Measurements from ENCODE around the gene GJB5. TPM values are rescaled to one million over a fixed set of nuclear protein-coding genes. Genes with fewer than 3 reads are reported as not detected.

GJB5 gene
- total RNA-seq, result not detected
- long read RNA-seq, donor 1, result 0 reads
- long read RNA-seq, donor 2, result 0 reads

DNA sequence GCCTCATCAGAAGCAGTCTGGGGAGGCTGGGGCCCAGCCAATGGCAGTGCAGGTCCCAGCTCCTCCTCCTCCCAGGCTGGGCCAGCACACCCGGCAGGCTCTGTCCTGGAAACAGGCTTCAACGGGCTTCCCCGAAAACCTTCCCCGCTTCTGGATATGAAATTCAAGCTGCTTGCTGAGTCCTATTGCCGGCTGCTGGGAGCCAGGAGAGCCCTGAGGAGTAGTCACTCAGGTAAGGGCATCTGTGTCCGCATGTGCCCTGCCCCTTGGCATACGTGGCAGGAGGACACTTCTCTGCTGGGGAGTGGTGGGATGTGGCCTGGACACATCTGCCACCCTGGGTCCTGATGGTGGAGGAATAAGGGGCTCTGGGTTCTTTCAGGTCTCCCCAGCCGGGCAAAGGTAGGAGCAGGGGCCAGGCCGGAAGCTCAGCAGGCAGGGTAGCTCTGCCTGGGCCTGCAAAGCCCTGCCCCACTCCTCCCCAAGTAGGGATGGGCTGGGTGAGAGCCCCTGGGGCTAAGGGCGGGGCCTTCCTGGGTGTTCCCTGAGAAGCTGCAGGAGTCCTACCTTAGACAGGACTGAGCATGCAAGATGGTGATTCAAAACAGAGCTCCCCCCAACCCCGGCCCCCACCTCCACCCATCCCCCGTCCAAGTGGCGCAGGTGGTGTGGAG lies at the start of gene GJB5:
Gene GJB5, plus strand, starts transcription at position 84 of the 674 bp plus-strand sequence. CDS start 2,284 bp downstream, outside the sequence.
- Histone ChIP-seq H3K4me1 (ENCODE audit: low read depth) (no peaks in the 10 kb centered on the region), H3K4me3 (no peak within 1 kb of the TSS), H3K9me3 (no peaks in the 10 kb centered on the region), H3K36me3 (ENCODE audit: low read depth) (no peaks in the 10 kb centered on the region)
- TF ChIP-seq CTCF (IDR thresholded peaks at IDR 0.05), result no peak
- ATAC-seq (no peak), DNase-seq (no peak)
- intact Hi-C loops (cut with DNase I, micrococcal nuclease), result no loop called here

DNA sequence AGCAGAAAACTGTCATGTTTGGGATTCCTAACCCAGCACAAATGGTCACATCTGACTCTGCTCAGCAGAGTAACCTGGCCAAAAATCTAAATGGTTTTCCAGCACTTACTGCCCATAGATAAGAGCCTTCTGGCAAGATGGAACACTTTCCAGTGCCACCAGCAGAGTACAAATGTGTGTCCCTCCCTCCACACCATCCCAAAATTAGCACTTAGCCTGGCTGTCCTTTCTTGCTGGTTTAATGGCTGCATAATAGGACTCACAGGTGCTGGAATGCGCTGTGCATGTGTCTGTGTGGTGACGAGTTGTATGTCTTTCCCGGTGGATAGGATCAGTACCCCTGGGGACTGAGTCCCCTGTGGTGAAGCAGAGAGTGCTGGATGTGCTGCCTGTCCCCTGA lies 49.8 kb upstream of the GJB5 start:
- Histone ChIP-seq H3K36me3 (ENCODE audit: low read depth) (no peaks in the 10 kb centered on the region), H3K9me3 (no peaks in the 10 kb centered on the region), H3K4me3 (no peak overlapping the region), H3K4me1 (ENCODE audit: low read depth) (no peaks in the 10 kb centered on the region)
- no peak for TF ChIP-seq CTCF (IDR thresholded peaks at IDR 0.05)
- intact Hi-C loops (cut with DNase I, micrococcal nuclease), result no loop called here
- DNase-seq (no peak), ATAC-seq (no peak)

DNA sequence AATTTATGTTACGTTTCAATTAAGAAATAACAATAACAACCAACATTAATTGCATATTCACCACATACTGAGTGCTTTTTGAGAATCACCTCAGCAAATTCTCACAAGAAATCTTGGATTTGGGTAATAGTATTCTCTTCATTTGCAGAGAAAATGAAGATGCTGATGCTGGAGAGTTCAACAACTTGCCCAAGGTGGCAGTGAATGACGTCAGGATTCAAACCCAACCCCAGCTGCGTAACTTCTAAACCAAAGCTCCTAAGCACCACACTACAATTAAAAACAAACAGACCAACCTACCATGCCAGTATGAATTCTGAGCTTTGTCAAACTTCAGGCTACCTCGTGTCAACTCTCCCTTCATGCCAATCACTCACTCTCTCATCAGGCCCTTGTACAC lies 46.7 kb upstream of the GJB5 start:
- DNase-seq, result no peak
- ATAC-seq, result no peak
- H3K4me3 ChIP-seq, result no peak overlapping the region
- no peaks in the 10 kb centered on the region for H3K4me1 ChIP-seq (ENCODE audit: low read depth)
- intact Hi-C loops (cut with DNase I, micrococcal nuclease), result no loop called here
- no peak for TF ChIP-seq CTCF (IDR thresholded peaks at IDR 0.05)
- H3K36me3 ChIP-seq (ENCODE audit: low read depth), result no peaks in the 10 kb centered on the region
- no peaks in the 10 kb centered on the region for H3K9me3 ChIP-seq

DNA sequence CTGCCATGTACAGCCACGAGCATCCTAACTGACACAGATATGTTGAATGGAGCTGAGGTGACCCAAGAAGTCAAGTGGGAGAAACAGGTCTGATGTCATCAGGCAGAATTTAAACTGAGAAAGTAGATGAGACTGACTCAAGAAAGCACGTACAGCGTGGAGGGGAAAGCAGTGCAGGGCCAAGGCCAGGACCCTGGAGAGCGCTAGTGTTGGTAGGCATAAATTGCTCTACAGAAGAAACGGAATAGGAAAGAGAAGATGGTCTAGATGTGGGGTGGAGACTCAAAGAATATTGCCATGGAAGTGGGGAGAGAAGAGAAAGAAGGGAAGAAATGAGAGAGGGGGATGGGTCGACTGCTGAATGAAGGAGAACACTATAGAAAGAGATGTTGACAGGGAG lies 45.3 kb upstream of the GJB5 start:
- DNase-seq (no peak), ATAC-seq (no peak)
- intact Hi-C loops (cut with DNase I, micrococcal nuclease), result no loop called here
- Histone ChIP-seq H3K9me3 (no peaks in the 10 kb centered on the region), H3K4me1 (ENCODE audit: low read depth) (no peaks in the 10 kb centered on the region), H3K36me3 (ENCODE audit: low read depth) (no peaks in the 10 kb centered on the region), H3K4me3 (no peak overlapping the region)
- no peak for TF ChIP-seq CTCF (IDR thresholded peaks at IDR 0.05)

- no peaks in the 10 kb centered on the region for H3K4me1 ChIP-seq (ENCODE audit: low read depth)
- H3K4me3 ChIP-seq, result no peak overlapping the region
- no peaks in the 10 kb centered on the region for H3K9me3 ChIP-seq
- intact Hi-C loops (cut with DNase I, micrococcal nuclease), result no loop called here
- no peak for ATAC-seq
- no peak for TF ChIP-seq CTCF (IDR thresholded peaks at IDR 0.05)
- DNase-seq, result no peak
- H3K36me3 ChIP-seq (ENCODE audit: low read depth), result no peaks in the 10 kb centered on the region
Observed at GRCh38 chr1:34710812-34711211, 44.0 kb upstream of the GJB5 start.

DNA sequence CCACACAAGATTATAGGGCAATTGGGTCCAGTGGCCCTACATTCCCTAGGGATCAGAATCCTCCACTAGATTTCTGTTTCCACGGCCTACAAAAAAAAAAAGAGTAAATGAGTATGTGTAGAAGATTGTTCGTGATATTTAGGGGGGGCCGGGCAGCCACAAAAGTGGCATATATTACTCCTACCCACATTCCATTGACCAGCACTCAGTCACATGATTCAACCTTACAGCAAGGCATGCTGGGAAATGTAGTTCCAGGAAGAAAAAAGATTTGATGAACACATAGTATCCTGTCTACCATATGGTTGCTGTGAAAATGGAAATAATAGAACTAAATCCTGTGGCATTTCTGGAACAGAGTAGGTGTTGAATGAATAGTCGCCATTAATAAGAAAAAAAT lies 43.4 kb upstream of the GJB5 start:
- Histone ChIP-seq H3K4me3 (no peak overlapping the region), H3K36me3 (ENCODE audit: low read depth) (no peaks in the 10 kb centered on the region), H3K9me3 (no peaks in the 10 kb centered on the region), H3K4me1 (ENCODE audit: low read depth) (no peaks in the 10 kb centered on the region)
- no peak for ATAC-seq
- intact Hi-C loops (cut with DNase I, micrococcal nuclease), result no loop called here
- TF ChIP-seq CTCF (IDR thresholded peaks at IDR 0.05), result no peak
- DNase-seq, result no peak
